ENCODE measurements around the gene TK2.
"Not testable (repeated sequence)": the region's sequence is repeated elsewhere in the genome, so short reads cannot be mapped to it uniquely, and the experiment has no call there.

The TK2 gene

DNA sequence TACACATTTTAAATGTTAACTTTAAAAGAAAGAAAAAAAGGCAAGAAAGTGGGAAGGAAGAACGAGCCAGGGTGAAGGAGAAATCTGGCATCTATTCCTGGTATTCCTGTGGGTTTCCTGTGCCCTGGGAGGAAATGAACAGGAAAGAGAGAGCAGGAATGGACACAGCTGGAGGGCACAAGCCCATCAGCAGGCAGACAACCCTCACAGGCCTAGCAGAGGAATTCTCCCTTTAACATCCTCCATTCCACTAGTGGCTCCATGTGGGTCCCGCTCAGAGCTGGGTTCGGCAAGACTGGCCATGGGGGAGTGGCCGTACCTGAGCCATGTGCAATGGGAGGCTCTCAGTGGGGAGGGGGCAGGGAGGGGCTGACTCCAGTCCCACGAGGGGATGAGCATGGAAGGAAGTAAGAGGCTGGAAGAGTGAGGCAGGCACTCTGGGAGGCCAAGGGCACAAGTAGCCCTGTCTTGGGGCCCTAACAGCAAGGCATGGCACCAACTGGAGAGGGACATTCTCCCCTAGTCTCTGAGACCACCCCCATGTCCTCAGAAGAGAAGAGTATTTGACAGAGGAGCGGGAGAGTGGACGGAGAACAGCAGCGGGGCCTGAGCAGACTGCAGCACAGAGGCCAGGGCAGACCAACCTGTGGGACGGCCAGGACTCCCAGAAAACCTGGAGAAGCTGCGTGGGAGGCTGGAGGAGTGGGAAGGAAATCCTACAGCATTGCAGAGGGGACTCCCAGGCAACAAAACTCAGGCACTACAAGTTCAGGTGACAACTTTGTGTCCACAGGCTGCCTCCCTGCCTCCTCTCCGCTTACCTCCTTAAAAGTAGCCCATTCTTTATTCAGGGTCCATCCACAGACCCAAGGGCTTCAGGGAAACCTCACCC, 30.2 kb downstream of the TK2 start:
- DNase-seq = no peak

- DNase-seq = no peak
Observed at GRCh38 chr16:66517586-66518263, 32.2 kb downstream of the TK2 start.

GRCh38 chr16:66516808-66517585, 32.9 kb downstream of the TK2 start:
- DNase-seq = peak; percentile 72 to 81

DNA sequence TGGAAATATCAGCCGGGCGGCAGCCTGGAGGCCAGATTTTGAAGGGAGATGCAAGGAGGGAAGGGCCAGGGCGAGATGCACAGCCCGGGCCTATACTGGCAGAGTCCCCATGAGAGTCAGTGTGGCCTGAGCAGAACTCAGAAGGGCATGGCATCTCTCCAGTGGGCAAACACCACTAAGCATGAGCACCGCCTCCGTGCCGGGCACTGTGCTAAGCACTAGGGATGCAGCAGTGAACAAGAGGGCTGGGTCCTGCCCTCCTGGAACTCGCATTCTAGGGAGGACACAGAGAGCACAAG, 33.5 kb downstream of the TK2 start:
- DNase-seq = no peak

DNA sequence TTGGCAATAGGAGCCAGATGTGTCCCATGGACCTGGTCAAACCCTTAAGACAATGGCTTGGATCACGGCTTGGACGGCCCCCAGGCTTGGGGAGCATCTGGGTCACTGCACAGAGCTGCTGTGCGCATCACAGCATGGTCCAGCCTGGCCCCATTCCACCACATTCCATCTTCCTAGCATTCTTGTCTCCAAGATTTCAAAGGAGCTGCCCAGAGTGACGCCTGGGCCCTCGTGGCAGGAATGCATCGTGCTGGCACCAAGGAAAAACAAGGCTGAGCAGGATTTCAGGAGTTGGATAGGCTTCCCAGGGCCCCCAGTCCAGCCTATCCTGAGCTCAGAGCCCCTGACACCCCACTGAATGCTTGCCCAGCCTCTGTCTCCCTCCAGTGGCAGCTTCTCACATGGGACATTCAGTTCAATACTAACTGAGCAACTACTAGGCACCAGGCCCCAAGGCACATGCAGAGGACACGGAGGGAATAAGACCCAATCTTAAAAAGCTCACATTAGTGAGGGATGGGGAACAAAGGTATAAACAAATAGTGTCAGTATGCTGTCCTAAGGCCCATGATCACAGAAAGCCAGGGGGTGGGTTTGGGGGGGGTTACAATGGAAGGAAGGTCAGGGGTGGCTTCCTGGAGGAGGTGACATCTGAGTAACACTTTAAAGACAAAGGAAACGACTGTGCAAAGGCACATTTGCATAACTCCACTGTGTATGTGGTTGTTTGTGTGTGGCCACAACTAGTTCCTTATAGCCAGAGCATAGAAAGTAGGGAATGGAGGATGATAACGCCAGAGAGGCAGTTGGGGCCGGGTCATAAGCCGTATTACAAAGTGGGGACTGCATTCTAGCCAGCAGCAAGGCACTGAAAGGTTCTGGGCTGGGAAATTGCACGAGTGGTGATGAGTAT, 34.1 kb downstream of the TK2 start:
- peak in 1 of 2 donors; percentile 37 for DNase-seq

DNA sequence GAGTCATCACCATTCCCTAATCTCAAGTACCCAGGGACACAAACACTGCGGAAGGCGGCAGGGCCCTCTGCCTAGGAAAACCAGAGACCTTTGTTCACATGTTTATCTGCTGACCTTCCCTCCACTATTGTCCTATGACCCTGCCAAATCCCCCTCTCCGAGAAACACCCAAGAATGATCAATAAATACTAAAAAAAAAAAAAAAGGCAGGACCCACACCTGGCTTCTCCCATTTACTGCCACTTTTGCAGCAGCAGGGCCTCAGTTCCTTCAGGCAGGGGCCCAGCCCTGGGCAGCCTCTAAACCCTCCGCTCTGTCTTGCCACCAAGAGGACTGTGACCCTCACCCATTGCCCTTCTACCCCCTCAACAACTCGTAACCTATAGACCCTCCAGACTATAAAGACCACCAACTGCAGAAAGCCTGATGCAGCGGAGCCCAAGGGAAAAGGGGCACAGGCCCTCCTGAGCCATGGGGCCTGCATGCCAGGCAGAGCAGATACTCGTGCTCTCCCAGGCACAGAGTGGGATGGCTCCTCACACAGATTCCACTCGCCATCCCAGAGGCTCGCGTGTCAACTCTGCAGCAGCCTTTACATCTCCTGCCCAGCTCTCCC, 34.8 kb downstream of the TK2 start:
- DNase-seq = not testable (repeated sequence)

GRCh38 chr16:66514391-66514790, 35.5 kb downstream of the TK2 start:
- DNase-seq = not testable (repeated sequence)

GRCh38 chr16:66513111-66513723, 36.7 kb downstream of the TK2 start:
- DNase-seq = no peak

DNA sequence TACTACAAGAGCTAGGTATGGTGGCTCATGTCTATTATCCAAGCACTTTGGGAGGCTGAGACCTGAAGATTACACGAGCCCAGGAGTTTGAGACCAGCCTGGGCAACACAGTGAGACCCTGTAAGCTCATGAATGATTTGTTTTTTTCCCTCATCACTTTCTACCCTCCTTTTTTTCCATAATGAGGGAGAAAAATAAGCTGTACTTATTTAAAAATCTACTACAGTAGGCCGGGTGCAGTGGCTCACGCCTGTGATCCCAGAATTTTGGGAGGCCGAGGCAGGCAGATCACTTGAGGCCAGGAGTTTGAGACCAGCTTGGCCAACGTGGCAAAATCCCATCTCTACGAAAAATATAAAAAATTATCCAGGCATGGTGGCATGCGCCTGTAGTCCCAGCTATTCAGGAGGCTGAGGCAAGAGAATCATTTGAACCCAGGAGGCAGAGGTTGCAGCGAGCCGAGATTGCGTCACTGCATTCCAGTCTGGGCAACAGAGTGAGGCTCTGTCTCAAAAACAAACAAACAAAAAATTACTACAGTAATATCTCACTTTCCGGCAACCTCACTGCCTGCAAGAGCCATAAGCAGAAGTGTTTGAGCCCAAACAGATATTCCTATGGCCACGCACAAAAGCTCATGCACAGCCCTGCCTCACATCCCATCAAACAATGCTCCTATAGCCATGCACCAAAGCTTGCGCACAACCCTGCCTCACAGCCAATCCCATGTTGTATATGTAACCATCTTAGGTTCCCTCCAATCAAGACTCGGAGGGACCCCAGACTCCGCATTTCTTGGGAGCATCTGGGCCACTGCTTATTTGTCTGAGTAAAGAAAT, 37.4 kb downstream of the TK2 start:
- DNase-seq = no peak

GRCh38 chr16:66511602-66512271, 38.2 kb downstream of the TK2 start:
- no peak for DNase-seq

- no peak for DNase-seq
Observed at GRCh38 chr16:66510711-66511601, 39.0 kb downstream of the TK2 start.

DNA sequence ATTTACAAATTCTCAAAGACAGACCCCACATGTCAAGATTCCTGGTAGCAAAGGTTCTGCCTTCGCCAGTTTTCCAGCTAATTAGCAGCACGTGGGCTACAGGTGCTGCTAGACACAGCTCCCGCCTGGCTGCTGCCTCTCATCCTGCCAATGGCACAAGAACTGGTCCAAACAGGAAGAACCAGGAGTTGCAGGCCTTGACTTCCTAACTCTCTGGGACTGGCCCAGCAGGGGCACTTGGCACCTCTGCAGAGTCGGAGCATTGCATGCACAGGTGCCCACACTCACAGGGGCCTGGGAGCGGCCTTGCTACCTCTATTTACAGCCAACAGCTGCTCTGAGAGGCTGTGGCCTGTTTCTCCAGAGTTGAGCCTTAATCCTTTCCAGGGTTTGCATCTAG, 39.6 kb downstream of the TK2 start:
- no peak for DNase-seq

DNA sequence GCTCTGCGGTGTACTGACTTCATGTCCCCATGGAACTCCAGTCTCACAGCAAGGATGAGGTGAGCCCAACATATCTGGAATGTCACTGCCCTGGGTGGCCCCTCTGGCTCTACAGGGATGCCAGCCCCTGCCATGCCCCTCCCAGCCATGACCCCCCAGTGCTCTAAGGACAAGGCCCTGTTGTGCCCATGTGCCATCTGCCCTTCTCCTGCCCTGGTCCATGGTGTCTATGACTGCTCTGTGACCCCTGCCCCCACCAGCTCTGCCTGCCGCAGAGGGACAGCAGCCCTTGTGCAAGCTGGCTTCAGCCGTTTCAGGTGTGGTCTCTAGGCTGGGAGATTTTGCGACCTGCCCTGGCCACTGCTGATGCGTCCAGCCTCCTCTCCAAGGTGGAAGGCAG, 40.3 kb downstream of the TK2 start:
- no peak for DNase-seq

DNA sequence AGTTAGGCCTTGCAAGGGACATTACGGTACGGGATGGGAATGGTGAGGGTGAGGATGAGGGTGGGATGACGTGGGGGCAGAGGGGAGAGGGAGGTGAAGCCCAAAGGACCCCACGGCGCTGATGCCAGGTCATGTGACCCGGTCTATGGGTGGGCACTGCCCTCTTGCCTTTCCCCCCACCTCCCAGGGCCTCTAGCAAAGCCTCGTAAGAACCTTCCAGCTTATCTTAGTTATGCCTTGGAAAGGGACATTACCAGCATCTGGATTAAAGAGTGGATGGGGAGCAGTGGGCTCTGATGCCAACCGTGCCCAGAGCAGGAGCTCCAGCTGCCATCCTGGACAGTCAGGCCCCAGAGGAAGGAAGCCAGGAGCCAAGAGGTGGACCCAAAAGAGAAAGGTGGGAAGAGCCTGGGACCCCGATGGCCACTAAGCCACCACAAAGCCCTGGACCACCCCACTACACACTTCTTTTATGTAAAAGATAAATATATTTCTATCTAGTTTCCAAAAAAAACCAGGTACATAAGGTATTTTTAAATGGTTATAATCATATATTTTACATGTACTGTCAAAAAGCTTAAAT, 40.9 kb downstream of the TK2 start:
- DNase-seq = no peak

- no peak for DNase-seq
Observed at GRCh38 chr16:66508248-66508913, 41.5 kb downstream of the TK2 start.

DNA sequence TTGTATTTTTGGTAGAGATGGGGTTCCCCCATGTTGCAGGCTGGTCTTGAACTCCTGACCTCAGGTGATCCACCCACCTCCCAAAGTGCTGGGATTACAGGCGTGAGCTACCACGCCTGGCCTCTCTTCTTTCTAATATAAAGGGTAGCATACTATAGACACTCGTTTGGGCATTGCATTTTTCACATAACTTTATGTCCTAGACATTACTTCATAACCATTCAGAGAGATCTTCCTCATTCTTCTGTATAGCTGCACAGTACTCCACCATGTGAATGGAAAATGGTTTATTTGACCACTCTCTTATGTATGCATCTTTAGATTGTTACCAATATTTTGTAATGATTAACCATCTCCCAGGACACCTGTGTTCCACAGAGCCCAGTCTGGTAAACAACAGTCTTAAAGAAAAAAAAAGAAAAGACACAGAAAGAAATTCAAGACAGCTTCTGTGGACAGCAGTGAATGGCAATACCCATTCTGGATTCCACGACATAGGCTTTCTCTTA, 42.1 kb downstream of the TK2 start:
- no peak for DNase-seq

DNA sequence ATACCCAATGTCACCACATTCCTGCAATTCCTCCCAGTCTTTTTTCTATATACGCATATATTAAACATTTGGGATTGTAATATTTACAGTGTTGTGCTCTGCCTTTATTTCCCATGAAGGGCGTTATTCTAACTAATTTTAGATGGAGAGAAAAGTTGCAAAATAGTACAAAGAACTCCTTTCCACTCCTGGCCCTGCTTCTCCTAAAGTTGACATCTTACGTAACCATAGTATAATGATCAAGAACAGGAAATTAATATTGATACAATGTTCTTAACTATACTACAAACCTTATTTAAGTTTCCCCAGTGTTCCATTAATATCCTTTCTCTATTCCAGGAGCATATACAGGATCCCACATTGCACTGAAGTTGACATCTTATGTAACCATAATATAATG, 46.3 kb downstream of the TK2 start:
- no peak for DNase-seq

DNA sequence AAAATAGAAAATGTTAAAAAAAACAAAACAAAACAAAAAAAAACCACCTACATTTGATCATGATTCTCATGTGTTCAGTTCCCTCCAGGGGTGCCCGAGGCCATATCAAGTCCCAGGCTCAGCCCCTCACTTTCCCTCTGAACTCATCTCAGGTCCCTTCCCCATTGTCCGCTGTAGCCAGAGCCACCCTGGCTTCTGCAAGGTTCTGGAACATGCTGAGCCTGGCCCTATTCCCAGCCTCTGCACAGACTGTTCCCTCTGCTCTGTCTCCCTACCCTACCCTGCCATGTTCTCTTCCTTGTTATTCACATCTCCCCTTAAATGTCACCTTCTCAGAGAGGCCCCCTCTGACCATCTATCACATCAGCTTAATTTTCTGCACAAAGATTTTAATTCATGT, 46.9 kb downstream of the TK2 start:
- DNase-seq = no peak
